Measurements from ENCODE around the gene RARS1. TPM values are rescaled to one million over a fixed set of nuclear protein-coding genes. Genes with fewer than 3 reads are reported as not detected.

Gene RARS1
- polyA plus RNA-seq, 2 of the 4 experiments (the other 2 are of a cell fraction), result 107 to 142 TPM

Small RNA genes lying within 50 kb of the gene (small RNA-seq; reads per million reads assigned to genes)
- 10.5 to 366 (median 200) reads per million in 6 experiments for gene MIR103A1

Other genes with a start within 250 kb of the RARS1 start
- gene WWC1, start 194.8 kb upstream of the RARS1 start, polyA plus RNA-seq (2011; rRNA removed), result 75.0 and 98.1 TPM in 2 replicates
- 88.5 to 113 TPM (median 92.2 TPM) in 3 replicates for gene WWC1, start 194.8 kb upstream of the RARS1 start, polyA plus RNA-seq (2017; fragmentation: RNase III; extraction: RNeasy Plus Mini Kit Qiagen cat#74134 plus additional on column Dnase treatment)
- gene FBLL1, start 42.8 kb downstream of the RARS1 start, polyA plus RNA-seq (2011; rRNA removed), result 0.08 and 0.09 TPM in 2 replicates
- 0.06 to 0.21 TPM (median 0.16 TPM) in 3 replicates for gene FBLL1, start 42.8 kb downstream of the RARS1 start, polyA plus RNA-seq (2017; fragmentation: RNase III; extraction: RNeasy Plus Mini Kit Qiagen cat#74134 plus additional on column Dnase treatment)
- gene PANK3, start 92.9 kb downstream of the RARS1 start, polyA plus RNA-seq (2011; rRNA removed), result 30.8 and 41.3 TPM in 2 replicates
- 15.8 to 25.7 TPM (median 21.9 TPM) in 3 replicates for gene PANK3, start 92.9 kb downstream of the RARS1 start, polyA plus RNA-seq (2017; fragmentation: RNase III; extraction: RNeasy Plus Mini Kit Qiagen cat#74134 plus additional on column Dnase treatment)